HL-60 (cell line): Measurements from ENCODE around the gene KIF3C.

Source experiments
- GABPA ChIP-seq: IDR thresholded peaks from 2 replicates; pipeline ENCODE4 v1.6.1; 2012; ENCODE audit warnings: low read depth
- TF ChIP-seq, protein P1 (sequence below): IDR thresholded peaks from one replicate; pipeline ENCODE4 v1.5.1; 2011; ENCODE audit warnings: low read length, control low read depth, inconsistent platforms; ENCODE audit not compliant: insufficient read depth

DNA sequence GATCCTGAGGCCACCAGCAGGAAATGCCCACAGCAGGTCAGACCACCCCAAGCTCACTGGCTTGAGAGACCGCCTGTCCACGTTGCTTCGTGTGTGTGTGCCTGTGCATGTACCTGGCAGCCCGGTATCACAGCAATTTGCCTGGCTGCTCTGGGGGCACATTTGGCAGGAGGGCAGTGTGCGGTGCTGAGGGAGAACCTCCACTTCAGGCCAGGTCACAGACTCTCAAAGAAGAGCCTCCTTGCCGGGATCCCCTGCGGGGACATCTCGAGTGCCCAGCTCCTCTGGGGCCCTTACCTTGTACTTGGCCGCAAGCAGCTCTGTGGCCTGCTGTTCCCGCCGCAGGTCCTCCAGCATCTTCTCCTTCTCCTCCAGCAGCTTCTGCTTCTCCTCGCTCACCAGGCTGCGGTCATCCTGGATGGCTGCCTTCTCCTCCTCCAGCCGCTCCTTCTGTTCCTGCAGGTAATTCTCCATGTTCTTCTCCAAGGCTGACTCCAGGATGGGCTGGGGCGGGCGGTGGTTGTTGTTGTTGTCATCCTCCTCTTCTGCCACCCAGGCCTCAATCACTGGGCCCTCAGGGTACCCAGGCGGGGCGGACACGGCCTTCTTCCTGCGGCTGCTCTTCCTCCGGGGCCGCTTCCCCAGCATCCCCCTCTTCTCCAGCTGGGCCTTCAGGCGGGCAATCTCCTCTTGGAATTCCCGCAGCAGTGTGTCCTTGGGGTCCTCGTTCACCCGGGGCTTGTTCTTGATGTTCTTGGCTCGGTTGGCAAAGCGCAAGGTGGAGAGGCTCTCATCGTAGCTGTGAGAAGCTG lies 2.0 kb downstream of the KIF3C start:
- TF ChIP-seq, protein P1, sequence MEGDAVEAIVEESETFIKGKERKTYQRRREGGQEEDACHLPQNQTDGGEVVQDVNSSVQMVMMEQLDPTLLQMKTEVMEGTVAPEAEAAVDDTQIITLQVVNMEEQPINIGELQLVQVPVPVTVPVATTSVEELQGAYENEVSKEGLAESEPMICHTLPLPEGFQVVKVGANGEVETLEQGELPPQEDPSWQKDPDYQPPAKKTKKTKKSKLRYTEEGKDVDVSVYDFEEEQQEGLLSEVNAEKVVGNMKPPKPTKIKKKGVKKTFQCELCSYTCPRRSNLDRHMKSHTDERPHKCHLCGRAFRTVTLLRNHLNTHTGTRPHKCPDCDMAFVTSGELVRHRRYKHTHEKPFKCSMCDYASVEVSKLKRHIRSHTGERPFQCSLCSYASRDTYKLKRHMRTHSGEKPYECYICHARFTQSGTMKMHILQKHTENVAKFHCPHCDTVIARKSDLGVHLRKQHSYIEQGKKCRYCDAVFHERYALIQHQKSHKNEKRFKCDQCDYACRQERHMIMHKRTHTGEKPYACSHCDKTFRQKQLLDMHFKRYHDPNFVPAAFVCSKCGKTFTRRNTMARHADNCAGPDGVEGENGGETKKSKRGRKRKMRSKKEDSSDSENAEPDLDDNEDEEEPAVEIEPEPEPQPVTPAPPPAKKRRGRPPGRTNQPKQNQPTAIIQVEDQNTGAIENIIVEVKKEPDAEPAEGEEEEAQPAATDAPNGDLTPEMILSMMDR: no peak
- TF ChIP-seq GABPA: no peak
